Stimulated activated CD8-positive, alpha-beta memory T cell treated with anti-CD3 and anti-CD28 coated beads, Interleukin-15, amount 100 ng/mL, for 24 hours (primary cell): ENCODE measurements around the gene LIPM.
"Not testable (repeated sequence)": the region's sequence is repeated elsewhere in the genome, so short reads cannot be mapped to it uniquely, and the experiment has no call there.

Source experiments
- DNase-seq: peaks from one replicate; pipeline ENCODE4 v3.0.0-alpha.2; 2020; ENCODE audit warnings: low read depth

Gene LIPM

GRCh38 chr10:88800152-88801125, 2.1 kb upstream of the LIPM start:
- no peak for DNase-seq

- no peak for DNase-seq
Measured at GRCh38 chr10:88803641-88804040, 1.1 kb downstream of the LIPM start.

GRCh38 chr10:88804083-88804812, 1.7 kb downstream of the LIPM start:
- no peak for DNase-seq

- no peak for DNase-seq
Measured at GRCh38 chr10:88805361-88805760, 2.8 kb downstream of the LIPM start.

- no peak for DNase-seq
Measured at GRCh38 chr10:88805924-88806323, 3.4 kb downstream of the LIPM start.

GRCh38 chr10:88809621-88810020, 7.1 kb downstream of the LIPM start:
- DNase-seq = no peak

- no peak for DNase-seq
Measured at GRCh38 chr10:88810196-88810961, 7.8 kb downstream of the LIPM start.

- no peak for DNase-seq
Measured at GRCh38 chr10:88813200-88813599, 10.7 kb downstream of the LIPM start.

GRCh38 chr10:88819290-88819689, 16.8 kb downstream of the LIPM start:
- no peak for DNase-seq

GRCh38 chr10:88820748-88821401, 18.3 kb downstream of the LIPM start:
- no peak for DNase-seq

GRCh38 chr10:88826388-88826787, 23.9 kb downstream of the LIPM start:
- no peak for DNase-seq

- no peak for DNase-seq
Measured at GRCh38 chr10:88827671-88828070, 25.1 kb downstream of the LIPM start.

- DNase-seq = no peak
Measured at GRCh38 chr10:88828310-88828709, 25.8 kb downstream of the LIPM start.

- no peak for DNase-seq
Measured at GRCh38 chr10:88830643-88831268, 28.2 kb downstream of the LIPM start.

- DNase-seq = no peak
Measured at GRCh38 chr10:88831709-88832108, 29.2 kb downstream of the LIPM start.

GRCh38 chr10:88832376-88832775, 29.8 kb downstream of the LIPM start:
- no peak for DNase-seq

GRCh38 chr10:88833156-88833555, 30.6 kb downstream of the LIPM start:
- no peak for DNase-seq

- no peak for DNase-seq
Measured at GRCh38 chr10:88833723-88834122, 31.2 kb downstream of the LIPM start.

- peak; percentile 59 for DNase-seq
Measured at GRCh38 chr10:88835096-88835909, 32.8 kb downstream of the LIPM start.

GRCh38 chr10:88835910-88836221, 33.3 kb downstream of the LIPM start:
- no peak for DNase-seq

- not testable (repeated sequence) for DNase-seq
Measured at GRCh38 chr10:88837632-88838031, 35.1 kb downstream of the LIPM start.
